PC-3 (cell line): ENCODE measurements around the gene MAST4.

ENCODE experiments used
- CTCF ChIP-seq: fragments of 300-600 bp; sonication (generic); conservative IDR thresholded peaks from 2 replicates; pipeline ENCODE4 v1.5.1; 2017; ENCODE audit warnings: antibody characterized with exemption, low read depth, mild to moderate bottlenecking, low read length
- EZH2phosphoT487 ChIP-seq: fragments of 300-600 bp; sonication (generic); IDR thresholded peaks from 2 replicates; pipeline ENCODE4 v1.6.1; 2018; ENCODE audit warnings: mild to moderate bottlenecking, antibody characterized with exemption, low read length, borderline replicate concordance

GRCh38 chr5:67085616-67086015, 489.4 kb downstream of the MAST4 start:
- TF ChIP-seq CTCF = no peak
- TF ChIP-seq EZH2phosphoT487 = no peak
